ENCODE measurements around the gene STK39. TPM values are rescaled to one million over a fixed set of nuclear protein-coding genes. Genes with fewer than 3 reads are reported as not detected.
A peak's percentile ranks its signal among the peaks of the same experiment; 100 is the strongest.

STK39 gene
- polyA plus RNA-seq, 1 experiment = 25.2 TPM

GRCh38 chr2:167964650-167965413 is 282.6 kb downstream of the STK39 start:
- Histone ChIP-seq H3K27me3 (ENCODE audit: control insufficient read depth, insufficient read depth, low read length) (no peaks in the 10 kb centered on the region), H3K9me3 (ENCODE audit: control insufficient read depth, insufficient read depth, low read length) (no peaks in the 10 kb centered on the region), H3K27ac (ENCODE audit: low read depth, low read length) (no peak overlapping the region), H3K4me3 (ENCODE audit: low read depth, low read length) (no peak overlapping the region)
- DNase-seq (ENCODE audit: low read depth, low spot score) = no peak
- ChIA-PET POLR2A (no interaction called here), CTCF (interaction anchor here (0.7 to 14.8 kb wide), 12 partner anchors 8 to 153 kb away, joined by 3 to 267 read pairs (median 3); no protein-coding TSS in a partner anchor)
- peak; percentile 41 for TF ChIP-seq CTCF (IDR thresholded peaks at IDR 0.05; ENCODE audit: low read depth, low read length)

- ChIA-PET CTCF (interaction anchor here (0.9 to 14.8 kb wide), 3 partner anchors 9 to 154 kb away, joined by 3 to 267 read pairs (median 3); no protein-coding TSS in a partner anchor), POLR2A (no interaction called here)
- Histone ChIP-seq H3K27ac (ENCODE audit: low read depth, low read length) (no peak overlapping the region), H3K4me3 (ENCODE audit: low read depth, low read length) (no peak overlapping the region), H3K9me3 (ENCODE audit: control insufficient read depth, insufficient read depth, low read length) (no peaks in the 10 kb centered on the region), H3K27me3 (ENCODE audit: control insufficient read depth, insufficient read depth, low read length) (no peaks in the 10 kb centered on the region)
- TF ChIP-seq CTCF (IDR thresholded peaks at IDR 0.05; ENCODE audit: low read depth, low read length) = no peak
- DNase-seq (ENCODE audit: low read depth, low spot score) = no peak
These were observed 283.3 kb downstream of the STK39 start for GRCh38 chr2:167963899-167964649.

- no peak for DNase-seq (ENCODE audit: low read depth, low spot score)
- TF ChIP-seq CTCF (IDR thresholded peaks at IDR 0.05; ENCODE audit: low read depth, low read length) = no peak
- Histone ChIP-seq H3K27me3 (ENCODE audit: control insufficient read depth, insufficient read depth, low read length) (no peaks in the 10 kb centered on the region), H3K9me3 (ENCODE audit: control insufficient read depth, insufficient read depth, low read length) (no peaks in the 10 kb centered on the region), H3K4me3 (ENCODE audit: low read depth, low read length) (no peak overlapping the region), H3K27ac (ENCODE audit: low read depth, low read length) (no peak overlapping the region)
- POLR2A ChIA-PET = no interaction called here
- CTCF ChIA-PET = interaction anchor here (14.8 kb wide), 1 partner anchor 156 kb away, joined by 267 read pairs; no protein-coding TSS in a partner anchor
These were observed 284.8 kb downstream of the STK39 start for GRCh38 chr2:167962436-167963226.

- POLR2A ChIA-PET = no interaction called here
- no peaks in the 10 kb centered on the region for H3K9me3 ChIP-seq (ENCODE audit: control insufficient read depth, insufficient read depth, low read length)
- TF ChIP-seq CTCF (IDR thresholded peaks at IDR 0.05; ENCODE audit: low read depth, low read length) = no peak
- H3K27ac ChIP-seq (ENCODE audit: low read depth, low read length) = no peak overlapping the region
- no peak overlapping the region for H3K4me3 ChIP-seq (ENCODE audit: low read depth, low read length)
- H3K27me3 ChIP-seq (ENCODE audit: control insufficient read depth, insufficient read depth, low read length) = no peaks in the 10 kb centered on the region
- CTCF ChIA-PET = interaction anchor here (14.8 kb wide), 1 partner anchor 157 kb away, joined by 267 read pairs; no protein-coding TSS in a partner anchor
- DNase-seq (ENCODE audit: low read depth, low spot score) = no peak
These were observed 285.8 kb downstream of the STK39 start for GRCh38 chr2:167961536-167962048.

Data from AG04450 (cell line).